Uterus (tissue), 2 donors: ENCODE results near the gene YES1.

Experiments used
- CTCF ChIP-seq, 4 experiments: fragments of 200-600 bp in 2 of 4; fragments of 450-650 bp in 2 of 4; sonication (generic) in 2 of 4; IDR thresholded peaks; one replicate each; pipeline ENCODE4 v1.5.1; 2016 to 2019; ENCODE audit warnings: antibody characterized with exemption in 4 of 4, mild to moderate bottlenecking in 2 of 4, moderate library complexity in 1 of 4
- POLR2A ChIP-seq, 2 donors: fragments of 450-650 bp; IDR thresholded peaks; one replicate each; pipeline ENCODE4 v1.6.1; 2016; ENCODE audit warnings: antibody characterized with exemption in 2 of 2, mild to moderate bottlenecking in 1 of 2, moderate library complexity in 1 of 2

GRCh38 chr18:673769-674168 lies 138.3 kb downstream of the YES1 start:
- no peak for TF ChIP-seq POLR2A (IDR thresholded peaks at IDR 0.05)
- TF ChIP-seq CTCF (IDR thresholded peaks at IDR 0.05), result no peak
